ENCODE data around the gene PRODH.

DNA sequence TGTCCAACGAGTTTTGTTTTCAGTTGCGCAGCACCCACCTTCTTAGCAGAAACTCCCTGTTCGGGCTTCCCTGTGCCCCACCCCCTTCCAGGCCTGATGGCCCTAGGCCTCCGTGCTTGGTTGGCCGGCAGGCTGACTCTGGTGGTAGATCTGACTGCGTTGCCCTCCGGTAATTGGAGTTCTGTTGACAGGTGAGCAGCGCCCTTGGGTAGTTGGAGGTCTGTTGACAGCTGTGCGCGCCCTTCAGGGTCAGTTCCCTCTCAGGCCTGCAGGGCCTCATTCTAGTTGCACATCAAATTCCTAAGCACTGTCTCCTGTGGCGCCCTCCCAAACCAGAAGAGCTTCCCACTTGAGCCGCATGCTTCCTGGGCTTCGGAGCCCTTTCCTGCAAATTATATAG, 29.2 kb downstream of the PRODH start:
- TF ChIP-seq POLR2AphosphoS5 (IDR thresholded peaks at IDR 0.05) (no peak), POLR2A (IDR thresholded peaks at IDR 0.05) (no peak)
- TF ChIP-seq, protein P1, sequence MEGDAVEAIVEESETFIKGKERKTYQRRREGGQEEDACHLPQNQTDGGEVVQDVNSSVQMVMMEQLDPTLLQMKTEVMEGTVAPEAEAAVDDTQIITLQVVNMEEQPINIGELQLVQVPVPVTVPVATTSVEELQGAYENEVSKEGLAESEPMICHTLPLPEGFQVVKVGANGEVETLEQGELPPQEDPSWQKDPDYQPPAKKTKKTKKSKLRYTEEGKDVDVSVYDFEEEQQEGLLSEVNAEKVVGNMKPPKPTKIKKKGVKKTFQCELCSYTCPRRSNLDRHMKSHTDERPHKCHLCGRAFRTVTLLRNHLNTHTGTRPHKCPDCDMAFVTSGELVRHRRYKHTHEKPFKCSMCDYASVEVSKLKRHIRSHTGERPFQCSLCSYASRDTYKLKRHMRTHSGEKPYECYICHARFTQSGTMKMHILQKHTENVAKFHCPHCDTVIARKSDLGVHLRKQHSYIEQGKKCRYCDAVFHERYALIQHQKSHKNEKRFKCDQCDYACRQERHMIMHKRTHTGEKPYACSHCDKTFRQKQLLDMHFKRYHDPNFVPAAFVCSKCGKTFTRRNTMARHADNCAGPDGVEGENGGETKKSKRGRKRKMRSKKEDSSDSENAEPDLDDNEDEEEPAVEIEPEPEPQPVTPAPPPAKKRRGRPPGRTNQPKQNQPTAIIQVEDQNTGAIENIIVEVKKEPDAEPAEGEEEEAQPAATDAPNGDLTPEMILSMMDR (IDR thresholded peaks at IDR 0.05 in 8 of 11, conservative IDR thresholded peaks at IDR 0.05 in 3 of 11) = no peak

Measured in spleen (tissue), 7 donors.